GM12865 (cell line): Measurements from ENCODE around the gene HIPK2.

ENCODE experiments used
- DNase-seq: peaks from one replicate; pipeline ENCODE4 v3.0.0; 2010; ENCODE audit warnings: low read depth
- H3K4me3 ChIP-seq: 2 replicates; pipeline ENCODE4 v1.5.1; 2011; ENCODE audit warnings: mild to moderate bottlenecking, low read depth, low read length, control low read depth
- CTCF ChIP-seq: IDR thresholded peaks from 2 replicates; pipeline ENCODE4 v1.5.1; 2011; ENCODE audit warnings: low read length, control low read depth, low read depth, inconsistent platforms; ENCODE audit not compliant: insufficient read depth; ENCODE audit errors: missing control alignments

Gene HIPK2

GRCh38 chr7:139631520-139632031 is 146.2 kb downstream of the HIPK2 start:
- TF ChIP-seq CTCF: no peak
- no peak for DNase-seq
- no peak overlapping the region for H3K4me3 ChIP-seq

- DNase-seq: no peak
- no peak for TF ChIP-seq CTCF
- no peak overlapping the region for H3K4me3 ChIP-seq
Observed at GRCh38 chr7:139630643-139631519, 146.9 kb downstream of the HIPK2 start.

- no peak overlapping the region for H3K4me3 ChIP-seq
- TF ChIP-seq CTCF: no peak
- no peak for DNase-seq
Observed at GRCh38 chr7:139629392-139630082, 148.3 kb downstream of the HIPK2 start.

- DNase-seq: no peak
- H3K4me3 ChIP-seq: no peak overlapping the region
Observed at GRCh38 chr7:139627831-139628230, 150.0 kb downstream of the HIPK2 start.

GRCh38 chr7:139626817-139627216 is 151.0 kb downstream of the HIPK2 start:
- no peak for TF ChIP-seq CTCF
- H3K4me3 ChIP-seq: no peak overlapping the region
- no peak for DNase-seq

More at GRCh38 chr7:139627831-139628230, 150.0 kb downstream of the HIPK2 start:
- no peak for TF ChIP-seq CTCF

GRCh38 chr7:139623518-139623917 is 154.3 kb downstream of the HIPK2 start:
- TF ChIP-seq CTCF: no peak
- no peak overlapping the region for H3K4me3 ChIP-seq
- DNase-seq: no peak
